Measurements from ENCODE around the gene SCN4A. TPM values are rescaled to one million over a fixed set of nuclear protein-coding genes. Genes with fewer than 3 reads are reported as not detected.
A peak's percentile ranks its signal among the peaks of the same experiment; 100 is the strongest.

SCN4A gene
- total and polyA plus RNA-seq, 2 of the 13 experiments (the other 11 are each of a cell fraction or from before 2014, with no cell fraction given) = 0.02 to 0.03 TPM

DNA sequence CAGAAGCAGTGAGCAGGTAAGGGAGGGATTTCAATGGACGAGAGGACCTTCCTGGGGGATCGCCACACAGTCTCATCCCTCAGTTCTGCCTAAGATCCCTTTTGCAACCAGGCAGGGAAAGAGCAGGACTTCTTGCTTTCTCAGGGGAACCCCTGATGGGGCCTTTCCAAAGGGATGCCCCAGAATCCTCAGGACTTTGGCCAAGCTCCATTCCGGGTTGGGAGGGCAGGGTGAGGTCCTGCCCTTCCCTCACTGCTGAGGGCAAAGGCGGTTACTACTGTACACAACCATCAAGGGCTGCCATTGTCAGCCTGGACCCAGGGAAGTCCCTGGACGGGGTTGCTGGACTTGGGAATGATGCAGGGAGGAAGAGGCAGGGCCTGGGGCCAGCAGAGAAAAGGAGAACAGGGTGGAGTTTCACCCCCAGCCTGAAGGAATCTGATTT is 35.1 kb upstream of the SCN4A start (continued):
- peak; percentile 67 for TF ChIP-seq SALL1 (CRISPR knock-in tag; IDR thresholded peaks at IDR 0.05)
- TF ChIP-seq ZNF552 (CRISPR knock-in tag; IDR thresholded peaks at IDR 0.05; ENCODE audit: borderline replicate concordance) = no peak
- peak; percentile 36 for TF ChIP-seq ZFX (CRISPR knock-in tag; IDR thresholded peaks at IDR 0.05; ENCODE audit: low read depth)
- no peak for TF ChIP-seq MAFF (IDR thresholded peaks at IDR 0.05; ENCODE audit: low read depth, low read length)
- 0 out of 2 replicates have a peak, but pooled peaks have one; percentile 6 for TF ChIP-seq TP53 (CRISPR knock-in tag; conservative IDR thresholded peaks at IDR 0.05)
- TF ChIP-seq ZMYM2 (CRISPR knock-in tag; IDR thresholded peaks at IDR 0.05) = peak; percentile 41; the same call in 1 of the 2 replicates
- TF ChIP-seq ZFP90 (CRISPR knock-in tag; IDR thresholded peaks at IDR 0.05; ENCODE audit: borderline replicate concordance) = no peak
- TF ChIP-seq ZNF615 (CRISPR knock-in tag; IDR thresholded peaks at IDR 0.05; ENCODE audit: borderline replicate concordance) = no peak
- TF ChIP-seq YY1 (IDR thresholded peaks at IDR 0.05; ENCODE audit: insufficient read depth, insufficient replicate concordance, low read depth, low read length) = peak; percentile 51
- 0 out of 2 replicates have a peak, but pooled peaks have one; percentile 55 for TF ChIP-seq HIC2 (CRISPR knock-in tag; IDR thresholded peaks at IDR 0.05; ENCODE audit: low read depth)
- peak; percentile 91 for TF ChIP-seq ESRRA (CRISPR knock-in tag; IDR thresholded peaks at IDR 0.05; ENCODE audit: low read depth)
- TF ChIP-seq ZNF232 (CRISPR knock-in tag; IDR thresholded peaks at IDR 0.05; ENCODE audit: borderline replicate concordance) = no peak
- TF ChIP-seq, protein P1, sequence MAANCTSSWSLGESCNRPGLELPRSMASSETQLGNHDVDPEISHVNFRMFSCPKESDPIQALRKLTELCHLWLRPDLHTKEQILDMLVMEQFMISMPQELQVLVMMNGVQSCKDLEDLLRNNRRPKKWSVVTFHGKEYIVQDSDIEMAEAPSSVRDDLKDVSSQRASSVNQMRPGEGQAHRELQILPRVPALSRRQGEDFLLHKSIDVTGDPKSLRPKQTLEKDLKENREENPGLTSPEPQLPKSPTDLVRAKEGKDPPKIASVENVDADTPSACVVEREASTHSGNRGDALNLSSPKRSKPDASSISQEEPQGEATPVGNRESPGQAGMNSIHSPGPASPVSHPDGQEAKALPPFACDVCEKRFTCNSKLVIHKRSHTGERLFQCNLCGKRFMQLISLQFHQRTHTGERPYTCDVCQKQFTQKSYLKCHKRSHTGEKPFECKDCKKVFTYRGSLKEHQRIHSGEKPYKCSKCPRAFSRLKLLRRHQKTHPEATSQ (CRISPR knock-in tag; IDR thresholded peaks at IDR 0.05; ENCODE audit: borderline replicate concordance) = no peak
- no peak for TF ChIP-seq CENPX (CRISPR knock-in tag; IDR thresholded peaks at IDR 0.05)
- TF ChIP-seq, protein P2, sequence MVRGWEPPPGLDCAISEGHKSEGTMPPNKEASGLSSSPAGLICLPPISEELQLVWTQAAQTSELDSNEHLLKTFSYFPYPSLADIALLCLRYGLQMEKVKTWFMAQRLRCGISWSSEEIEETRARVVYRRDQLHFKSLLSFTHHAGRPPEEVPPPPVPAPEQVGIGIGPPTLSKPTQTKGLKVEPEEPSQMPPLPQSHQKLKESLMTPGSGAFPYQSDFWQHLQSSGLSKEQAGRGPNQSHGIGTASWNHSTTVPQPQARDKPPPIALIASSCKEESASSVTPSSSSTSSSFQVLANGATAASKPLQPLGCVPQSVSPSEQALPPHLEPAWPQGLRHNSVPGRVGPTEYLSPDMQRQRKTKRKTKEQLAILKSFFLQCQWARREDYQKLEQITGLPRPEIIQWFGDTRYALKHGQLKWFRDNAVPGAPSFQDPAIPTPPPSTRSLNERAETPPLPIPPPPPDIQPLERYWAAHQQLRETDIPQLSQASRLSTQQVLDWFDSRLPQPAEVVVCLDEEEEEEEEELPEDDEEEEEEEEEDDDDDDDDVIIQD (CRISPR knock-in tag; IDR thresholded peaks at IDR 0.05; ENCODE audit: low read depth) = 0 out of 2 replicates have a peak, but pooled peaks have one; percentile 51

Data from HepG2 (cell line).